Endodermal cell (in vitro differentiated cells): Measurements from ENCODE around the gene PTX4. TPM values are rescaled to one million over a fixed set of nuclear protein-coding genes. Genes with fewer than 3 reads are reported as not detected.

ENCODE experiments used
- DNase-seq: peaks from one replicate; pipeline ENCODE4 v3.0.0-alpha.2; 2017
- H3K27ac ChIP-seq: 2 replicates; pipeline ENCODE4 v1.5.1; 2013; ENCODE audit warnings: mild to moderate bottlenecking, low read depth, low read length, moderate library complexity
- H3K27me3 ChIP-seq: 2 replicates; pipeline ENCODE4 v1.6.1; 2013; ENCODE audit warnings: mild to moderate bottlenecking, low read length, moderate library complexity; ENCODE audit not compliant: insufficient read depth, control insufficient read depth, poor library complexity, severe bottlenecking
- H3K36me3 ChIP-seq: 2 replicates; pipeline ENCODE4 v1.7.0; 2013; ENCODE audit warnings: mild to moderate bottlenecking, low read length, moderate library complexity; ENCODE audit not compliant: control insufficient read depth, insufficient read depth
- H3K4me1 ChIP-seq: one replicate; pipeline ENCODE4 v1.7.0; 2013; ENCODE audit warnings: low read length; ENCODE audit not compliant: control insufficient read depth, insufficient read depth
- H3K4me3 ChIP-seq: 2 replicates; pipeline ENCODE4 v1.5.1; 2013; ENCODE audit warnings: mild to moderate bottlenecking, low read length, moderate library complexity
- H3K9ac ChIP-seq: 2 replicates; pipeline ENCODE4 v1.6.1; 2013; ENCODE audit warnings: mild to moderate bottlenecking, low read length, moderate library complexity; ENCODE audit not compliant: poor library complexity, severe bottlenecking; ENCODE audit errors: extremely low read depth
- H3K9me3 ChIP-seq: 2 replicates; pipeline ENCODE4 v1.6.1; 2013; ENCODE audit warnings: mild to moderate bottlenecking, low read length, moderate library complexity; ENCODE audit not compliant: control insufficient read depth
- H3K27ac Mint-ChIP-seq: 2 replicates; pipeline ENCODE4 v1.8.0; 2020; ENCODE audit warnings: mixed read lengths
- H3K27me3 Mint-ChIP-seq: 2 replicates; pipeline ENCODE4 v1.8.0; 2021; ENCODE audit warnings: mild to moderate bottlenecking, mixed read lengths; ENCODE audit not compliant: insufficient read depth
- H3K36me3 Mint-ChIP-seq: 2 replicates; pipeline ENCODE4 v1.8.0; 2020; ENCODE audit warnings: low read depth, mixed read lengths
- H3K4me1 Mint-ChIP-seq: 2 replicates; pipeline ENCODE4 v1.8.0; 2020; ENCODE audit warnings: mixed read lengths
- H3K4me3 Mint-ChIP-seq: 2 replicates; pipeline ENCODE4 v1.8.0; 2020; ENCODE audit warnings: mild to moderate bottlenecking, moderate library complexity, mixed read lengths
- H3K9me3 Mint-ChIP-seq: 2 replicates; pipeline ENCODE4 v1.8.0; 2020; ENCODE audit warnings: mild to moderate bottlenecking, mixed read lengths
- CTCF ChIP-seq: fragments of 200-600 bp; sonication (generic); conservative IDR thresholded peaks from 2 replicates; pipeline ENCODE4 v1.5.0; 2021; ENCODE audit warnings: antibody characterized with exemption, mild to moderate bottlenecking
- WGBS, 2 experiments: methylation state at CpG; one replicate each; pipeline versions ENCODE4 v1.1.5 to v1.1.7; 2013; ENCODE audit warnings: missing lambda C conversion rate in 2 of 2, mixed read lengths in 1 of 2; ENCODE audit not compliant: insufficient coverage in 1 of 2, insufficient read length in 1 of 2; 5-methylcytosine and 5-hydroxymethylcytosine counted together
- total RNA-seq, 2 donors: library from RNA; stranded (reverse); fragmentation: NEBNext Ultra II Directional in 1 of 2; extraction: Animal tissue kit (Norgen Biotek cat#: 25700) in 1 of 2; gene quantifications; 2 replicates in 1 of 2; 3 replicates in 1 of 2; pipeline ENCODE4 v1.2.1, GENCODE V29; 2021

PTX4 gene
- total RNA-seq, 2 donors from 2014 or later = not detected

GRCh38 chr16:1468426-1468810, 20.3 kb downstream of the PTX4 start:
- Mint-ChIP-seq H3K9me3 (no peaks in the 10 kb centered on the region), H3K27ac (no peak overlapping the region), H3K27me3 (no peaks in the 10 kb centered on the region), H3K4me3 (no peak overlapping the region), H3K4me1 (peaks cover 2% of the 10 kb centered on the region), H3K36me3 (peaks cover 8% of the 10 kb centered on the region)
- Histone ChIP-seq H3K27me3 (no peaks in the 10 kb centered on the region), H3K9me3 (no peaks in the 10 kb centered on the region), H3K27ac (no peak overlapping the region), H3K4me3 (no peak overlapping the region), H3K9ac (no peak overlapping the region), H3K4me1 (no peaks in the 10 kb centered on the region), H3K36me3 (no peaks in the 10 kb centered on the region)
- WGBS, 2 experiments = 87 to 95% methylated on average over 17 to 22 of the region's 22 CpGs
- TF ChIP-seq CTCF = no peak
- DNase-seq = no peak

GRCh38 chr16:1466968-1467521, 21.7 kb downstream of the PTX4 start:
- H3K9me3 Mint-ChIP-seq = no peaks in the 10 kb centered on the region
- no peaks in the 10 kb centered on the region for H3K9me3 ChIP-seq
- no peaks in the 10 kb centered on the region for H3K4me1 ChIP-seq
- H3K36me3 ChIP-seq = peaks cover 6% of the 10 kb centered on the region
- no peak for DNase-seq
- no peaks in the 10 kb centered on the region for H3K4me1 Mint-ChIP-seq
- no peaks in the 10 kb centered on the region for H3K27me3 Mint-ChIP-seq
- no peak for TF ChIP-seq CTCF
- H3K27ac ChIP-seq = no peak overlapping the region
- H3K27me3 ChIP-seq = no peaks in the 10 kb centered on the region
- H3K36me3 Mint-ChIP-seq = peaks cover 16% of the 10 kb centered on the region
- H3K27ac Mint-ChIP-seq = peak overlapping the region; percentile 30
- whole genome bisulfite sequencing, 2 experiments = 93 to 100% methylated on average over 1 to 14 of the region's 14 CpGs
- H3K9ac ChIP-seq = no peak overlapping the region
- no peak overlapping the region for H3K4me3 ChIP-seq
- H3K4me3 Mint-ChIP-seq = no peak overlapping the region

- H3K36me3 ChIP-seq = peaks cover 6% of the 10 kb centered on the region
- no peaks in the 10 kb centered on the region for H3K27me3 ChIP-seq
- H3K27ac ChIP-seq = no peak overlapping the region
- TF ChIP-seq CTCF = no peak
- Mint-ChIP-seq H3K27me3 (no peaks in the 10 kb centered on the region), H3K4me3 (no peak overlapping the region), H3K9me3 (no peaks in the 10 kb centered on the region), H3K36me3 (peaks cover 22% of the 10 kb centered on the region), H3K27ac (no peak overlapping the region), H3K4me1 (no peaks in the 10 kb centered on the region)
- no peak for DNase-seq
- H3K9me3 ChIP-seq = no peaks in the 10 kb centered on the region
- H3K9ac ChIP-seq = no peak overlapping the region
- 90 to 100% methylated on average over 8 to 24 of the region's 24 CpGs for WGBS, 2 experiments
- no peak overlapping the region for H3K4me3 ChIP-seq
- no peaks in the 10 kb centered on the region for H3K4me1 ChIP-seq
These were observed 22.7 kb downstream of the PTX4 start for GRCh38 chr16:1466054-1466453.
